Caki2 (cell line): ENCODE measurements around the gene RGS9. TPM values are rescaled to one million over a fixed set of nuclear protein-coding genes. Genes with fewer than 3 reads are reported as not detected.

Source experiments
- DNase-seq: peaks from one replicate; pipeline ENCODE4 v3.0.0-alpha.2; 2015; ENCODE audit warnings: low read depth
- in situ Hi-C: cut with HindIII; loops from 2 replicates; pipeline ENCODE4 v1.10.0; 2016; ENCODE audit warnings: low sequenced_read_pairs, low pct_unique_long_range_greater_than_20kb, mixed read lengths
- total RNA-seq: library from RNA; depleted of rRNA; stranded (reverse); fragments of >200 nt; shearing (Covaris generic); gene quantifications from 2 replicates; pipeline ENCODE4 v1.2.3, GENCODE V29; 2014; ENCODE audit warnings: low replicate concordance

The RGS9 gene
- total RNA-seq, 1 experiment from 2014 or later, result 46.4 TPM

DNA sequence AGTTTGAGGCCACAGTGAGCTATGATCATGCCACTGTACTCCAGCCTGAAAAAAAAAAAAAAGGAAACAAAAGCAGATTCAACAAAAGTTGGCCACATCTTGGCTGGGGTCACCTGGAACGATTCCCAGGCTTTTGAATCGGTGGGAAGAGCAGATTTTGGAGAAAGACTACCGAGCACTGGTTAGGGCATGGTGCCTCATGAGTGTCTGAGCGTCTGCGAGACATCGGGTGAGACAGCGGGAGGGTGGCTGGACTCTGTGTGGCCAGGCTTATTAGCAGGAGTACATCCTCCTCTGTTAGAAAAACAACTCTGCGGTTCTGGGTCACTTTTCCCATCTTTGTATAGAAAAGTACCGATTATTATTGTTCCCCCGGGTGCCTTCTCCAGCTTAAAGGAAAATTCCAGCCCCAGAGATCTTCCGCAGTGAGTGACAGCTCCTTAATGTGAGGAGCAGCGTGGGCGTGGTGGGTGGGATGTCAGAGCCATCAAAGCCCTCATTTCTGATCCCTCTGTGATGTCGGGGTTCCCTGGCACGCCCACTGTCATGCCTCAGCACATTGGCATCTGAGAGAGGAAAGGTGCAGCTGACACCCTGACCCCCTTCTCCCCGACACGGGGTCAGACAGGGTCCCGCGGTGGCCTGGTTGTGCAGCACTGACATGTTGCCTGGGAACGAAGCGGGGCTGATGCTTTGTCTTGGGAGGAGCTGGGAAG is 6.9 kb downstream of the RGS9 start:
- in situ Hi-C loops, result no loop called here

GRCh38 chr17:65145743-65146142 is 8.6 kb downstream of the RGS9 start:
- in situ Hi-C loops, result no loop called here
- DNase-seq, result no peak

More for the DNA sequence above, 6.9 kb downstream of the RGS9 start:
- DNase-seq, result no peak

GRCh38 chr17:65147955-65148354 is 10.8 kb downstream of the RGS9 start:
- DNase-seq, result no peak
- in situ Hi-C loops, result no loop called here

DNA sequence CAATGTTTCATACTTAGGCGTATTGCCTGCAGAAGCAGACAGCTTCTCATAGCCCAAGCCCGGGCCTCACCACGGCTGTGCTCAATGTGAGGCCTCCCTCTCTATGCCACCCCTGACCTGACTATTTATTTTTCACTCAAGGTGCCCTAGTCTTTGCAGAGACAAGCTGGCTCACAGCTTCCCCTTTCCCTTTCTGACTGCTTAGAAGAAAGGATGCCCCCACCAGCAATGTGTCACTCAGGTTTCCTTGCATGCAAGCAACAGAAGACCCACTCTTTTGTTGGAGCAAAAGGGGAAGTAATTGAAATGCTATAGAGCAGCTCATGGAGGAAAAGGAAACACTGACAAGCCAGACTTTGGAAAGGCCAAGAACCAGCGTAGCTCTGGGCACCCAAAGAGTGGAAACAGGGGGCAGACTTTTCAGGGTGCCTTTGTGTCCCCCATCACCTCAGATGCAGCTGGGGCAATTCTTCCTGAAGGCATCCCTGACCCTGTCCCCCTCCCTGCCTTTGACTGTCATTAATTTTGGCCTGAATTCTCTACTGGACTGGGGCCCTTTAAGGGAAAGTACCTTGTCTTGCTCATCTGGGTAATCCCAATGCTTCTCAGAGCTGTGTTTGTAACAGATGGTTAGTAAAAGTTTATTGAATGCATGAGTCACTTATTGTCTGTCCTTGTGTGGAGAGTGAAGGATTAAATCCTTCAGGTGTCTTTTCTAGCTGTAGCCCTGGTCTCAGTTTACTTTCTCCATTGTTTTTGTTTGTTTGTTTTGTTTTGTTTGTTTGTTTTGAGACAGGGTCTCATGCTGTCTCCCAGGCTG is 17.8 kb downstream of the RGS9 start:
- peak; percentile 61 for DNase-seq
- in situ Hi-C loops, result no loop called here

GRCh38 chr17:65155622-65156021 is 18.5 kb downstream of the RGS9 start:
- in situ Hi-C loops, result no loop called here
- no peak for DNase-seq

DNA sequence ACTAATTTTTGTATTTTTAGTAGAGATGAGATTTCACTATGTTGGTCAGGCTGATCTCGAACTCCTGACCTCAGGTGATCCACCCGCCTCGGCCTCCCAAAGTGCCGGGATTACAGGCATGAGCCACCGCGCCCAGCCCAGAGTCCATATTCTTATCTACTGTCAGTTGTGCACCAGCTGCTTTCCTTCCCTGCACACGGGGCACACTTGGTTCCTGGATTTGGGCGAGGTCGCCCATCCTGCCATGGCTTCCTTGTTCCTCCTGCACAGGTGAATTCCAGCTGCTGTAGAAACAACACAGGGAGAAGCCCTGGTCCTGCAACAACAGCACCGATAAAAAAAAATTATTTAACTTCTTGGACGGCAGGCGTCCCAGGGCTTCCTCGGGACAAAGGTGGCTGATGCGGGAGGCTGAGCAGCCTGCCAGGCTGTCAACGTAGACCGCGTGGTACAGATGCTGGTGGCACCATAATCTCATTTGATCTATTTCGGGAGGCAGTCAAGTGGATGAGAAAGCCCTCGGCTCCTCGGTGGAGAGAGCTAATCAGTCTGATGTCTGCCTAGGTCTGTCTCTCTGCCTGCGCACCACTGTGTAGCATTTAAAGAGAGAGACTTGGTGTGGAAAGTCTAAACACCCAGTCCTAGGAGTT is 19.1 kb downstream of the RGS9 start:
- in situ Hi-C loops, result no loop called here
- DNase-seq, result no peak

DNA sequence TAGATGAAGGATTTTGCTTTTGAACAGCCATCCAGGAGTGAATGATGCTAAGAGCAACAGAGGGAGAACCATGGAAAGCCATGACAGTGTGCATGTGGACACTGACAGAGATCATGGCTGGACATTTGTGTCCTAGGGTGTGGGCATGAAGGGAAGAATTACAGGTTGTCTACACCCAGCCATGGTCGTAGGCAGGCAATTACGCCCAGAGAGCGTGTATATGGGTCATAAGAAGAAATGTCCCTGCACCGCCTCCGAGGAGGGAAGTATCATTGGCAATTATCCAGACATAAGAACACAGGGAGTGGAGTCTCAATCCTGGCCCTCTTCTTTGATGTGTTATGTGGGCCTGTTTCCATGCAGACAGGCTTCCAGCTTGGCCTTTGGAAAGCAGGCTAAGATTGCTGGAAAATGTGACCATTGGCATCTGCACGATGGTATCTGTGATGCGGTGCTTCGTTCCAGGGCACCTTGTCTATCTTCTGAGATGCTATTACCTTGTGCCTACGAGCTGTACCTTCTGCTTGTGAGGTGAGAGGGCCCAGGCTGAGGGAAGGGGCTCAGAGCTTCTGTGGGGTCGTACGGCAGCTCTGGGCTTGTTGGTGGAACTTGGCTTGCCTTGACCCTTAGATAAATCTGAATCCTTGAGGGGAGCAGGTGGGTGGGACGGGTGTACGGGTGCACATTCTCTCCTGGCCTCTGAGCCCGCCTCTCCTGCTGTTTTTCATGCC is 19.8 kb downstream of the RGS9 start:
- no peak for DNase-seq
- in situ Hi-C loops, result no loop called here

- in situ Hi-C loops, result no loop called here
- no peak for DNase-seq
These were observed 20.9 kb downstream of the RGS9 start for GRCh38 chr17:65158041-65158440.

DNA sequence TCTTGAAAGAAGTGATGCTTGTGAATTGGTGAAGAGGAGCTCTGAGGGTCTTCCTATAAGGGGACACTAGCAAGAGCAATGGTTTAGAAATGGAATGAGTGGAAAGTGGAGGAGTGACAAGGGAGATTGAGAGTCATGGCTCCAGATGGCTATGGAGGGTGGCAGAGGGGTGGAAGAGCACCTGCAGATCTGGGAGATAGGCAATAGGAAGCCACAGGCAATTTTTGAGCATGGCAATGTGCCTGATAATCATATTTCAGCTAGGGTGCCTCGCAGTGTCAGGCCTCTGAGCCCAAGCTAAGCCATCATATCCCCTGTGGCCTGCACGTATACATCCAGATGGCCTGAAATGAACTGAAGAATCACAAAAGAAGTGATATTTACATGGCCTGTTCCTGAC is 21.5 kb downstream of the RGS9 start:
- no peak for DNase-seq
- in situ Hi-C loops, result no loop called here

DNA sequence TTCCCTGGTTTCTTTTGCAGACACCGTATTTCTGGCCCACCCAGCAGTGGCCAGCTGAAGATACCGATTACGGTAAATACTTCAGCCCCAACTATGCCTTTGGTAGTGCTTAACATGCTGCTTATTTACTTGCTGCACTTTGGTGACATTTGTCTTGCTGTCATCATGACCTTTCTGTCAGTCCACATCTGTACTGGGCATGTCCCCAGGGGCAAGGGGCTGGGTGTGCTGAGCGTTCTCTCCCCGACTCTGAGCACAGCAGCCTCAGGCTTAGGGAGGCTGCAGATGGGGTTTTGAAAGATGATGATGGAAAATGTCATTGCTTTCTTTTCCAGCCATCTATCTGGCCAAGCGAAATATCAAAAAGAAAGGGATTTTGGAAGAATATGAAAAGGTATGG is 23.3 kb downstream of the RGS9 start:
- in situ Hi-C loops, result no loop called here
- DNase-seq, result no peak

DNA sequence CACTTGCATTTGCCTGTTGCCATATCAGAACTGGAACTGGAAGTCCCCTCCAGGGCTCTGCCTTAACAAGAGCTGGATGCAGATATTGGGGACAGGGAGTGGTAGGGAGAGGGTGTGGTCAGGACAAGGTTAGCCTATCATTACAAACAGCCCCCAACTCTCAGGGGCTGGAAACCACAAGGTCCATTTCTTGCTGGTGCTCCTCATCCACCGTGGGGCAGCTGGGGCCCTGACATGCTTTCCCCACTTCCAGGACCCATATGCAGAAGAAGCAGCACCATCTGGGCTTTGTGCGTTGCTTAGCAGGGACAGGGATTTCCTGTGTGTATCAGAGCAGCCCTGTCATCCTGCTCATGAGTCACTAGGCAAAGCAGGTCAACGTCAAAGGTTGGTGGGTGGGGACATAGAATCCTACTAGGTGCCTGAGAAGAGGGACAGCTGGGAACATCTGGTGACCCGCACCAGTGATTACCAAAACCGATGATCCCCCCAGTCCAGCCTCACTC is 26.9 kb downstream of the RGS9 start:
- in situ Hi-C loops, result no loop called here
- DNase-seq, result peak; percentile 69

DNA sequence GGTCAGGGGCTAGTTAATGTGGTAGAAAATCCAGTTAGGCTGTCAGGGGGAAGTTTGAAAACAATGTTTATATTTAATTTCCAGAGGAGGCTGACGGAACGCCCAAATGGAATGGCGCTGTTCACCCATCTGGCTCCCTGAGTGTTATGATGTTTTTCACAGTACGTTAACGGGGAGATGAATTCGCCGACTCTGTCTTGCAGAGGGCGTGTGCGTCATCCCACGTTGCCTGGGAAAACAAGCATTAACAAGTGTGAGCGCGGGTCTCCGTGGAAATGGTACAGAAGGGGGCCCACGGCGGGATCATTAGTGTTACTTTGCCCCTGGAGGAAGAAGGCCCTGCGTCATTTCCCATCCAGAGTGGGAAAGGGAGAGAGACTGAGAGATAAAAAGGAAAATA is 29.6 kb downstream of the RGS9 start:
- in situ Hi-C loops, result no loop called here
- no peak for DNase-seq

- in situ Hi-C loops, result no loop called here
- DNase-seq, result no peak
These were observed 30.4 kb downstream of the RGS9 start for GRCh38 chr17:65167566-65167965.

DNA sequence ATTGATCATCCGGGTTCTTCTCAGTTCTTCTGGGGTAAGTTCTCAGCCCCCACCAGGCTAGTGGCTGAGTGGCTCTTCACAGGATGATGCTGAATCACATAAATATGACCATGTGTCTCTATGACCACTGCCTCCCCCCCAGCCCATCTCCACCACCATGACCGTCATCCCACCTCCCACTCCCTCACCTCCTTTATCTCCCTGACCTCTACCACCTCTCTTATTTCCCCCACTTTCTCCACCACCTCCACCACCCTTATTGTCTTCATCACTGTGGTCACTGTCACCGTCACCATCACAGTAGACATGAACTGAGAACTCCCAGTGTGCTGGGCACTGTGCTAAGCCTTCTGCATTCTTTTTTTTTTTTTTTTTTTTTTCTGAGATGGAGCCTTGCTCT is 32.5 kb downstream of the RGS9 start:
- in situ Hi-C loops, result no loop called here

GRCh38 chr17:65170839-65171238 is 33.7 kb downstream of the RGS9 start:
- peak; percentile 96 for DNase-seq
- in situ Hi-C loops, result no loop called here

More for the DNA sequence above, 32.5 kb downstream of the RGS9 start:
- DNase-seq, result no peak

DNA sequence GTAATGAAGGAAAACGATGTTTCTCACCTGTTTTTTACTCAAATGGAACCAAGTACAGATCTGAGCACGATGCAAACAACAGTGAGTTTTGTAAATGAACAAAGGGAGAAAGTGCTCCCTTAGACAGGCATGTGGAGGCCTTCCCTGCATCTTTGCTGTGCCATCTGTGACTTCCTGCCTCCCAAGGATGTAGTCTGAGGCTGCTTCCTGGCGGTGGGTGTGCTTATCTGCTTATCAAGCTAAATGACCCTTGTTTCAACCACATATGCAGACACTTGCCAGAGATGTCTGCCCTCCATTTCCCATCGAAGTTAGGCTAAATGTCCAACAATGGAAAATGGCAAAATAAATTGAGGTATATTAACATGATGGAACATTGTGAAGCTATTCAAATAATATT is 34.6 kb downstream of the RGS9 start:
- DNase-seq, result no peak
- in situ Hi-C loops, result no loop called here

DNA sequence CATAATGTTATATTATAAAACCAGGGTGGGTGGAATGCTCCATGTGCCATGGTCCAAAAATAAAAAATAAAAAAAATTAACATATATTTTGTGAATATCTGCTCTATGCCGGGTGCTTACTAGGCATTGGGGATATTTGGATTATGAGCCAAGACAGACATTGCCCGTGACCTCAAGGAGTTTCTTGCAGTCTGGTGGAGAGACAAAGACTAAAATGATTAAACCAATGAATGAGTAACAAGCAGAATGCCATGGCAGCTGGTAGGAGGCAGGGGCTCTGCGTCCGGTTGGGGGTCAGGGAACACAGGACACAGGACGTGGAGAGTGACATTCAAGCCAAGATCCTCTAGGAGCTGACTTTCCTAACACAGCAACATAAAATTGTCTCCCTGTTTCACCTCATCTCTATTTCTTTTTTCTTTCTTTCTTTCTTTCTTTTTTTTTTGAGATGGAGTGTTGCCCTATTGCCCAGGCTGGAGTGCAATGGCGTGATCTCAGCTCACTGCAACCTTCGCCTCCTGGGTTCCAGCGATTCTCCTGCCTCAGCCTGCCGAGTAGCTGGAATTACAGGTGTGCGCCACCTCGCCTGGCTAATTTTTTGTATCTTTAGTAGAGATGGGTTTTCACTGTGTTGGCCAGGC is 35.4 kb downstream of the RGS9 start:
- in situ Hi-C loops, result no loop called here
- DNase-seq, result peak; percentile 41

DNA sequence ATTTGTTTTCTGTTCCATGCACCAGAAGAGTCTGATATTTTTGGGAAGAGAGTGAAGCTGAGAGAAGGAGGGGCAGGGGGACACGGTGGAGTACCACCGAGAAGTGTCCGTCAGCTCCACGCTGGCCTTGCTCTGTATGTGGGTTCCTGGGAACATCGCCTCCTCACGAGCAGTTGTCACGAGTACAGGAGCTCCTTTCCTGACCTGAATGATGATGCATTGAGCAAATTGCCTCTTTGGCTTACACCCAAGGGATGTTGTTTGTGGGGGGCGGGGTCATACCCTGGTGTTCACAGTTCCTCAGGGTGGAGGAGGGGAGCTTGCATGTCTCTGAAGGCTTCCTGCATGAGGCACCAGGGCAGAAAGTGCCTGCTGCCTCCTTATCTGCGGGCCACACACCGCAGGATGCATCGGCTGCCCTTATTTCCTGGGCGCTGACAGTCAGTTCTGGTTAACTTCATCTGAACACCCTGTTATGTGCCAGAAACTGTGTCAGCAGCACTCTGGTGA is 36.2 kb downstream of the RGS9 start:
- peak; percentile 97 for DNase-seq
- in situ Hi-C loops, result no loop called here
